H1 (cell line): ENCODE measurements around the gene KRTAP4-2. TPM values are rescaled to one million over a fixed set of nuclear protein-coding genes. Genes with fewer than 3 reads are reported as not detected.

Source experiments
- polyA plus RNA-seq, 7 experiments: library from polyadenylated mRNA; depleted of rRNA in 3 of 7; stranded (reverse) in 5 of 7; unstranded in 2 of 7; fragments of >200 nt in 5 of 7; fragments of 200-250 nt in 2 of 7; gene quantifications; 1 replicate in 5 of 7; 2 replicates in 1 of 7; 4 replicates in 1 of 7; pipeline versions ENCODE4 v1.2.1 to v1.2.3, GENCODE V29; 2011 to 2013; ENCODE audit warnings: missing spikeins in 2 of 7, mixed read lengths in 2 of 7
- small RNA-seq: library from polyadenylated mRNA; stranded (forward); fragments of <200 nt; extraction: miRNeasy Mini kit (QIAGEN cat#:217004); gene quantifications from one replicate; pipeline ENCODE3, GENCODE V24; 2013; ENCODE audit not compliant: insufficient read depth
- total RNA-seq: library from RNA; stranded (reverse); fragmentation: NEBNext Ultra II Directional; extraction: Animal tissue kit (Norgen Biotek cat#: 25700); gene quantifications from 2 replicates; pipeline ENCODE4 v1.2.1, GENCODE V29; 2021

KRTAP4-2 gene
- total and polyA plus RNA-seq, 2 of the 8 experiments (the other 6 are each of a cell fraction or from before 2014, with no cell fraction given), result not detected

Small RNA genes lying within 50 kb of the gene (small RNA-seq; reads per million reads assigned to genes)
- gene KRTAP4-17P, result not detected

Other genes with a start within 250 kb of the KRTAP4-2 start
Only the 30 nearest of the 41 such genes appear.
- gene KRTAP1-5, start 151.0 kb downstream of the KRTAP4-2 start, total RNA-seq, result not detected in 2 replicates
- gene KRTAP1-5, start 151.0 kb downstream of the KRTAP4-2 start, polyA plus RNA-seq (2011; rRNA removed), result not detected in 2 replicates
- not detected in 2 replicates for gene KRTAP1-4, start 148.0 kb downstream of the KRTAP4-2 start, total RNA-seq
- not detected in 2 replicates for gene KRTAP1-4, start 148.0 kb downstream of the KRTAP4-2 start, polyA plus RNA-seq (2011; rRNA removed)
- not detected in 2 replicates for gene KRTAP1-3, start 143.3 kb downstream of the KRTAP4-2 start, total RNA-seq
- gene KRTAP1-3, start 143.3 kb downstream of the KRTAP4-2 start, polyA plus RNA-seq (2011; rRNA removed), result not detected in 2 replicates
- gene KRTAP1-1, start 136.8 kb downstream of the KRTAP4-2 start, total RNA-seq, result not detected in 2 replicates
- not detected in 2 replicates for gene KRTAP1-1, start 136.8 kb downstream of the KRTAP4-2 start, polyA plus RNA-seq (2011; rRNA removed)
- gene KRTAP2-1, start 130.9 kb downstream of the KRTAP4-2 start, total RNA-seq, result not detected in 2 replicates
- gene KRTAP2-1, start 130.9 kb downstream of the KRTAP4-2 start, polyA plus RNA-seq (2011; rRNA removed), result not detected in 2 replicates
- gene KRTAP2-2, start 123.0 kb downstream of the KRTAP4-2 start, total RNA-seq, result not detected in 2 replicates
- not detected in 2 replicates for gene KRTAP2-2, start 123.0 kb downstream of the KRTAP4-2 start, polyA plus RNA-seq (2011; rRNA removed)
- not detected in 2 replicates for gene KRTAP2-3, start 118.1 kb downstream of the KRTAP4-2 start, total RNA-seq
- gene KRTAP2-3, start 118.1 kb downstream of the KRTAP4-2 start, polyA plus RNA-seq (2011; rRNA removed), result not detected in 2 replicates
- not detected in 2 replicates for gene KRTAP2-4, start 112.3 kb downstream of the KRTAP4-2 start, total RNA-seq
- gene KRTAP2-4, start 112.3 kb downstream of the KRTAP4-2 start, polyA plus RNA-seq (2011; rRNA removed), result not detected in 2 replicates
- gene KRTAP4-7, start 94.1 kb downstream of the KRTAP4-2 start, total RNA-seq, result not detected in 2 replicates
- gene KRTAP4-7, start 94.1 kb downstream of the KRTAP4-2 start, polyA plus RNA-seq (2011; rRNA removed), result not detected in 2 replicates
- not detected in 2 replicates for gene KRTAP4-8, start 80.1 kb downstream of the KRTAP4-2 start, total RNA-seq
- gene KRTAP4-8, start 80.1 kb downstream of the KRTAP4-2 start, polyA plus RNA-seq (2011; rRNA removed), result not detected in 2 replicates
- gene KRTAP4-16, start 76.0 kb downstream of the KRTAP4-2 start, total RNA-seq, result not detected in 2 replicates
- gene KRTAP4-16, start 76.0 kb downstream of the KRTAP4-2 start, polyA plus RNA-seq (2011; rRNA removed), result not detected in 2 replicates
- gene KRTAP4-9, start 72.8 kb downstream of the KRTAP4-2 start, total RNA-seq, result not detected in 2 replicates
- 0.06 TPM in 1 of 2 replicates, not detected in the other for gene KRTAP4-9, start 72.8 kb downstream of the KRTAP4-2 start, polyA plus RNA-seq (2011; rRNA removed)
- not detected in 2 replicates for gene KRTAP4-11, start 59.8 kb downstream of the KRTAP4-2 start, total RNA-seq
- gene KRTAP4-11, start 59.8 kb downstream of the KRTAP4-2 start, polyA plus RNA-seq (2011; rRNA removed), result not detected in 2 replicates
- not detected in 2 replicates for gene KRTAP4-12, start 54.0 kb downstream of the KRTAP4-2 start, total RNA-seq
- gene KRTAP4-12, start 54.0 kb downstream of the KRTAP4-2 start, polyA plus RNA-seq (2011; rRNA removed), result not detected in 2 replicates
- not detected in 2 replicates for gene KRTAP4-6, start 37.7 kb downstream of the KRTAP4-2 start, total RNA-seq
- gene KRTAP4-6, start 37.7 kb downstream of the KRTAP4-2 start, polyA plus RNA-seq (2011; rRNA removed), result not detected in 2 replicates
- gene KRTAP4-5, start 28.4 kb downstream of the KRTAP4-2 start, total RNA-seq, result not detected in 2 replicates
- gene KRTAP4-5, start 28.4 kb downstream of the KRTAP4-2 start, polyA plus RNA-seq (2011; rRNA removed), result not detected in 2 replicates
- gene KRTAP4-4, start 17.5 kb downstream of the KRTAP4-2 start, total RNA-seq, result not detected in 2 replicates
- not detected in 2 replicates for gene KRTAP4-4, start 17.5 kb downstream of the KRTAP4-2 start, polyA plus RNA-seq (2011; rRNA removed)
- gene KRTAP4-3, start 10.0 kb downstream of the KRTAP4-2 start, total RNA-seq, result not detected in 2 replicates
- not detected in 2 replicates for gene KRTAP4-3, start 10.0 kb downstream of the KRTAP4-2 start, polyA plus RNA-seq (2011; rRNA removed)
- not detected in 2 replicates for gene KRTAP4-1, start 6.7 kb upstream of the KRTAP4-2 start, total RNA-seq
- gene KRTAP4-1, start 6.7 kb upstream of the KRTAP4-2 start, polyA plus RNA-seq (2011; rRNA removed), result 0.16 TPM in 1 of 2 replicates, not detected in the other
- gene KRTAP9-1, start 11.7 kb upstream of the KRTAP4-2 start, total RNA-seq, result not detected in 2 replicates
- gene KRTAP9-1, start 11.7 kb upstream of the KRTAP4-2 start, polyA plus RNA-seq (2011; rRNA removed), result not detected in 2 replicates
- not detected in 2 replicates for gene KRTAP9-2, start 48.4 kb upstream of the KRTAP4-2 start, total RNA-seq
- gene KRTAP9-2, start 48.4 kb upstream of the KRTAP4-2 start, polyA plus RNA-seq (2011; rRNA removed), result not detected in 2 replicates
- gene KRTAP9-3, start 54.2 kb upstream of the KRTAP4-2 start, total RNA-seq, result not detected in 2 replicates
- gene KRTAP9-3, start 54.2 kb upstream of the KRTAP4-2 start, polyA plus RNA-seq (2011; rRNA removed), result not detected in 2 replicates
- not detected in 2 replicates for gene KRTAP9-8, start 59.8 kb upstream of the KRTAP4-2 start, total RNA-seq
- not detected in 2 replicates for gene KRTAP9-8, start 59.8 kb upstream of the KRTAP4-2 start, polyA plus RNA-seq (2011; rRNA removed)
- not detected in 2 replicates for gene KRTAP9-4, start 71.5 kb upstream of the KRTAP4-2 start, total RNA-seq
- gene KRTAP9-4, start 71.5 kb upstream of the KRTAP4-2 start, polyA plus RNA-seq (2011; rRNA removed), result 0.13 TPM in 1 of 2 replicates, not detected in the other
- gene KRTAP9-9, start 77.2 kb upstream of the KRTAP4-2 start, total RNA-seq, result not detected in 2 replicates
- not detected in 2 replicates for gene KRTAP9-9, start 77.2 kb upstream of the KRTAP4-2 start, polyA plus RNA-seq (2011; rRNA removed)
- gene KRTAP9-6, start 87.2 kb upstream of the KRTAP4-2 start, total RNA-seq, result not detected in 2 replicates
- not detected in 2 replicates for gene KRTAP9-6, start 87.2 kb upstream of the KRTAP4-2 start, polyA plus RNA-seq (2011; rRNA removed)
- not detected in 2 replicates for gene KRTAP9-7, start 97.5 kb upstream of the KRTAP4-2 start, total RNA-seq
- gene KRTAP9-7, start 97.5 kb upstream of the KRTAP4-2 start, polyA plus RNA-seq (2011; rRNA removed), result not detected in 2 replicates
- not detected in 2 replicates for gene KRTAP29-1, start 124.6 kb upstream of the KRTAP4-2 start, total RNA-seq
- not detected in 2 replicates for gene KRTAP29-1, start 124.6 kb upstream of the KRTAP4-2 start, polyA plus RNA-seq (2011; rRNA removed)
- not detected in 2 replicates for gene KRTAP16-1, start 131.1 kb upstream of the KRTAP4-2 start, total RNA-seq
- not detected in 2 replicates for gene KRTAP16-1, start 131.1 kb upstream of the KRTAP4-2 start, polyA plus RNA-seq (2011; rRNA removed)
- not detected in 2 replicates for gene KRTAP17-1, start 137.5 kb upstream of the KRTAP4-2 start, total RNA-seq
- not detected in 2 replicates for gene KRTAP17-1, start 137.5 kb upstream of the KRTAP4-2 start, polyA plus RNA-seq (2011; rRNA removed)